ENCODE results near the gene CCDC178. TPM values are rescaled to one million over a fixed set of nuclear protein-coding genes. Genes with fewer than 3 reads are reported as not detected.

Gene CCDC178
- total RNA-seq, 1 experiment from 2014 or later, result not detected

GRCh38 chr18:32915516-32915915 lies 525.0 kb downstream of the CCDC178 start:
- ChIA-PET CTCF (no interaction called here), RAD21 (ENCODE audit: low non-redundant PET in 1 of 2, low total read pairs in 2 of 2, uncharacterized antibody in 2 of 2, unreplicated experiment in 2 of 2) (no interaction called here), POLR2A (no interaction called here)
- no peaks in the 10 kb centered on the region for H3K27me3 ChIP-seq (ENCODE audit: insufficient read depth, low read length)
- intact Hi-C loops (cut with micrococcal nuclease), result no loop called here
- ATAC-seq (no peak), DNase-seq (ENCODE audit: low read depth, low spot score) (no peak)
- H4K20me1 ChIP-seq (ENCODE audit: insufficient read depth), result no peaks in the 10 kb centered on the region
- H3K36me3 ChIP-seq (ENCODE audit: control insufficient read depth in 1 of 2, insufficient read depth in 2 of 2, low read length in 2 of 2), result no peaks in the 10 kb centered on the region
- H3K4me3 ChIP-seq (replicated peaks in 1 of 2; ENCODE audit: low read depth in 1 of 2, low read length in 2 of 2), result no peak overlapping the region
- H3K4me2 ChIP-seq (ENCODE audit: low read length), result no peak overlapping the region
- H3K4me1 ChIP-seq (ENCODE audit: control insufficient read depth in 1 of 2, insufficient read depth in 2 of 2, low read length in 2 of 2), result no peaks in the 10 kb centered on the region
- no peaks in the 10 kb centered on the region for H3K9me2 ChIP-seq (ENCODE audit: insufficient read depth)
- BruUV-seq (replicated peaks), result no TSS peak
- H3K9ac ChIP-seq (ENCODE audit: low read length), result no peak overlapping the region
- TF ChIP-seq EZH2phosphoT487 (IDR thresholded peaks at IDR 0.05; ENCODE audit: borderline replicate concordance) (no peak), REST (IDR thresholded peaks at IDR 0.05; ENCODE audit: low read depth) (no peak), JUND (IDR thresholded peaks at IDR 0.05) (no peak), ZBTB33 (IDR thresholded peaks at IDR 0.05; ENCODE audit: extremely low read depth, insufficient replicate concordance, low read length) (no peak), ZNF274 (IDR thresholded peaks at IDR 0.05; ENCODE audit: low read depth, low read length) (no peak), EZH2 (IDR thresholded peaks at IDR 0.05) (no peak)
- H2AFZ ChIP-seq (ENCODE audit: low read depth, low read length, poor library complexity, severe bottlenecking), result no peak overlapping the region
- no peak overlapping the region for H3K27ac ChIP-seq (ENCODE audit: low read depth, low read length)
- H3K79me2 ChIP-seq (ENCODE audit: insufficient read depth, low read length), result no peaks in the 10 kb centered on the region
- peaks cover 0 to 3% of the 10 kb centered on the region in 2 experiments; a peak in 2 of 4 replicates for H3K9me3 ChIP-seq (ENCODE audit: control insufficient read depth in 1 of 2, insufficient read depth in 1 of 2, low read depth in 1 of 2, low read length in 2 of 2)

Data from HCT116 (cell line).